ENCODE measurements around the gene HDAC1. TPM values are rescaled to one million over a fixed set of nuclear protein-coding genes. Genes with fewer than 3 reads are reported as not detected.

The HDAC1 gene
- total and polyA plus RNA-seq, 2 of the 13 experiments (the other 11 are each of a cell fraction or from before 2014, with no cell fraction given) = 93.5 to 189 TPM

GRCh38 chr1:32346532-32347157 is 54.8 kb downstream of the HDAC1 start (continued):
- TF ChIP-seq GATA4 (IDR thresholded peaks at IDR 0.05; ENCODE audit: borderline replicate concordance, low read depth) (no peak), THRA (CRISPR knock-in tag; IDR thresholded peaks at IDR 0.05; ENCODE audit: borderline replicate concordance) (0 out of 2 replicates have a peak, but pooled peaks have one; percentile 37), ZBTB49 (CRISPR knock-in tag; IDR thresholded peaks at IDR 0.05; ENCODE audit: borderline replicate concordance) (no peak), ATF1 (CRISPR knock-in tag; IDR thresholded peaks at IDR 0.05) (no peak), ZNF232 (CRISPR knock-in tag; IDR thresholded peaks at IDR 0.05; ENCODE audit: borderline replicate concordance) (no peak), PRDM10 (CRISPR knock-in tag; IDR thresholded peaks at IDR 0.05; ENCODE audit: low read depth) (peak; percentile 93), UBTF (CRISPR knock-in tag; IDR thresholded peaks at IDR 0.05) (0 out of 2 replicates have a peak, but pooled peaks have one; percentile 22), MLLT10 (CRISPR knock-in tag; IDR thresholded peaks at IDR 0.05) (no peak), NR2F6 (IDR thresholded peaks at IDR 0.05) (peak; percentile 53; the same call in 1 of the 2 replicates), NR2F6 (CRISPR knock-in tag; IDR thresholded peaks at IDR 0.05) (peak; percentile 31; the same call in 1 of the 2 replicates), RXRB (CRISPR knock-in tag; IDR thresholded peaks at IDR 0.05; ENCODE audit: borderline replicate concordance) (0 out of 2 replicates have a peak, but pooled peaks have one; percentile 13), ZNF614 (CRISPR knock-in tag; IDR thresholded peaks at IDR 0.05; ENCODE audit: borderline replicate concordance) (0 out of 2 replicates have a peak, but pooled peaks have one; percentile 21), ZNF687 (CRISPR knock-in tag; IDR thresholded peaks at IDR 0.05) (peak; percentile 32; the same call in 1 of the 2 replicates)

Measured in HepG2 (cell line).